ENCODE results near the gene LRFN2.

DNA sequence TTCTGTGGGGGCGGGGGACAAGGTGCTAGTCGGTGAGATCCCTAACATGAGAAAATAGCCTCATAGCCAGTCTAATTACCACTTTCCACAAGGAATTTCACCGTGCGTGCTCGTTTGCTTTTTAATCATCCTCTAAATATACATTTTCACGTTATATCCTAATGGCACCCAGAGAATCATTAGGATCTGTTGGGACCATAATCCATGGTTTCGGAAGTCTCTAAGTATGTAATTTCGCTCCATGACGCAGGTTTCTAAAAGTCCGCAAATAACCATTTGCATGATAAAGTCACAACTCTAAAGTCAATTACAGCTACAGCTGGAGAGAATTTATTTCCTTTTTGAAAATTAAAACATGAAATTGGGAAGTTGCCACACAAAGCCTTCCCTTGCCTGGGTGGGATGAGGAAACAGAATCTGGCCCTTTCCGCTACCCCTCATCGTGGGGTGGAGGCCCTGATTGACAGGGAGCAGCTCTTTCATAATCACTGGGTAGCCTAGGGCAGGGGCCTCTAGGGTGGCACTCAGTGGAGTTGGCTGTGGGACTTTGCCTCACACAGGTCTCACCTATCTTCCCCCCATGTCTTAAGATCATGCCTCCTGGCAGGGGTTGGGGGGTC, 81.9 kb downstream of the LRFN2 start:
- TF ChIP-seq, protein P1, sequence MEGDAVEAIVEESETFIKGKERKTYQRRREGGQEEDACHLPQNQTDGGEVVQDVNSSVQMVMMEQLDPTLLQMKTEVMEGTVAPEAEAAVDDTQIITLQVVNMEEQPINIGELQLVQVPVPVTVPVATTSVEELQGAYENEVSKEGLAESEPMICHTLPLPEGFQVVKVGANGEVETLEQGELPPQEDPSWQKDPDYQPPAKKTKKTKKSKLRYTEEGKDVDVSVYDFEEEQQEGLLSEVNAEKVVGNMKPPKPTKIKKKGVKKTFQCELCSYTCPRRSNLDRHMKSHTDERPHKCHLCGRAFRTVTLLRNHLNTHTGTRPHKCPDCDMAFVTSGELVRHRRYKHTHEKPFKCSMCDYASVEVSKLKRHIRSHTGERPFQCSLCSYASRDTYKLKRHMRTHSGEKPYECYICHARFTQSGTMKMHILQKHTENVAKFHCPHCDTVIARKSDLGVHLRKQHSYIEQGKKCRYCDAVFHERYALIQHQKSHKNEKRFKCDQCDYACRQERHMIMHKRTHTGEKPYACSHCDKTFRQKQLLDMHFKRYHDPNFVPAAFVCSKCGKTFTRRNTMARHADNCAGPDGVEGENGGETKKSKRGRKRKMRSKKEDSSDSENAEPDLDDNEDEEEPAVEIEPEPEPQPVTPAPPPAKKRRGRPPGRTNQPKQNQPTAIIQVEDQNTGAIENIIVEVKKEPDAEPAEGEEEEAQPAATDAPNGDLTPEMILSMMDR (IDR thresholded peaks at IDR 0.05): no peak
- no peak for TF ChIP-seq POLR2A (IDR thresholded peaks at IDR 0.05)
